Measurements from ENCODE around the gene WNT1.

Gene WNT1

DNA sequence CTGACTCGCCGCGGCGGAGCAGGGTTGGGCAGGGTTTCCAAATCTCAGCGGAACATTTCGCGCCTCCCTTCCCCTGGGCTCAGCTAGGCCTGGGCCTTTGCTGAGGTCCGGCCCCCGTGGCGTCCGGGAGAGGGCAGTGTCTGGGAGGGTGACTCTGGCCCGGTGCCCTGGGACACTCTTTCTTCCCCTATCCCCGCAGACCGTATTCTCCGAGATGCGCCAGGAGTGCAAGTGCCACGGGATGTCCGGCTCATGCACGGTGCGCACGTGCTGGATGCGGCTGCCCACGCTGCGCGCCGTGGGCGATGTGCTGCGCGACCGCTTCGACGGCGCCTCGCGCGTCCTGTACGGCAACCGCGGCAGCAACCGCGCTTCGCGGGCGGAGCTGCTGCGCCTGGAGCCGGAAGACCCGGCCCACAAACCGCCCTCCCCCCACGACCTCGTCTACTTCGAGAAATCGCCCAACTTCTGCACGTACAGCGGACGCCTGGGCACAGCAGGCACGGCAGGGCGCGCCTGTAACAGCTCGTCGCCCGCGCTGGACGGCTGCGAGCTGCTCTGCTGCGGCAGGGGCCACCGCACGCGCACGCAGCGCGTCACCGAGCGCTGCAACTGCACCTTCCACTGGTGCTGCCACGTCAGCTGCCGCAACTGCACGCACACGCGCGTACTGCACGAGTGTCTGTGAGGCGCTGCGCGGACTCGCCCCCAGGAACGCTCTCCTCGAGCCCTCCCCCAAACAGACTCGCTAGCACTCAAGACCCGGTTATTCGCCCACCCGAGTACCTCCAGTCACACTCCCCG, 3.0 kb downstream of the WNT1 start:
- TF ChIP-seq, protein P1, sequence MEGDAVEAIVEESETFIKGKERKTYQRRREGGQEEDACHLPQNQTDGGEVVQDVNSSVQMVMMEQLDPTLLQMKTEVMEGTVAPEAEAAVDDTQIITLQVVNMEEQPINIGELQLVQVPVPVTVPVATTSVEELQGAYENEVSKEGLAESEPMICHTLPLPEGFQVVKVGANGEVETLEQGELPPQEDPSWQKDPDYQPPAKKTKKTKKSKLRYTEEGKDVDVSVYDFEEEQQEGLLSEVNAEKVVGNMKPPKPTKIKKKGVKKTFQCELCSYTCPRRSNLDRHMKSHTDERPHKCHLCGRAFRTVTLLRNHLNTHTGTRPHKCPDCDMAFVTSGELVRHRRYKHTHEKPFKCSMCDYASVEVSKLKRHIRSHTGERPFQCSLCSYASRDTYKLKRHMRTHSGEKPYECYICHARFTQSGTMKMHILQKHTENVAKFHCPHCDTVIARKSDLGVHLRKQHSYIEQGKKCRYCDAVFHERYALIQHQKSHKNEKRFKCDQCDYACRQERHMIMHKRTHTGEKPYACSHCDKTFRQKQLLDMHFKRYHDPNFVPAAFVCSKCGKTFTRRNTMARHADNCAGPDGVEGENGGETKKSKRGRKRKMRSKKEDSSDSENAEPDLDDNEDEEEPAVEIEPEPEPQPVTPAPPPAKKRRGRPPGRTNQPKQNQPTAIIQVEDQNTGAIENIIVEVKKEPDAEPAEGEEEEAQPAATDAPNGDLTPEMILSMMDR (conservative IDR thresholded peaks at IDR 0.05; ENCODE audit: low read length) = no peak
- no peak overlapping the region for H3K4me3 ChIP-seq (ENCODE audit: low read length)
- DNase-seq (ENCODE audit: low read depth) = no peak

DNA sequence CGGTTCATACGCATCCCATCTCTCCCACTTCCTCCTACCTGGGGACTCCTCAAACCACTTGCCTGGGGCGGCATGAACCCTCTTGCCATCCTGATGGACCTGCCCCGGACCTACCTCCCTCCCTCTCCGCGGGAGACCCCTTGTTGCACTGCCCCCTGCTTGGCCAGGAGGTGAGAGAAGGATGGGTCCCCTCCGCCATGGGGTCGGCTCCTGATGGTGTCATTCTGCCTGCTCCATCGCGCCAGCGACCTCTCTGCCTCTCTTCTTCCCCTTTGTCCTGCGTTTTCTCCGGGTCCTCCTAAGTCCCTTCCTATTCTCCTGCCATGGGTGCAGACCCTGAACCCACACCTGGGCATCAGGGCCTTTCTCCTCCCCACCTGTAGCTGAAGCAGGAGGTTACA, 3.6 kb downstream of the WNT1 start:
- H3K4me3 ChIP-seq (ENCODE audit: low read length) = no peak overlapping the region
- TF ChIP-seq, protein P1 (conservative IDR thresholded peaks at IDR 0.05; ENCODE audit: low read length) = no peak
- DNase-seq (ENCODE audit: low read depth) = no peak

DNA sequence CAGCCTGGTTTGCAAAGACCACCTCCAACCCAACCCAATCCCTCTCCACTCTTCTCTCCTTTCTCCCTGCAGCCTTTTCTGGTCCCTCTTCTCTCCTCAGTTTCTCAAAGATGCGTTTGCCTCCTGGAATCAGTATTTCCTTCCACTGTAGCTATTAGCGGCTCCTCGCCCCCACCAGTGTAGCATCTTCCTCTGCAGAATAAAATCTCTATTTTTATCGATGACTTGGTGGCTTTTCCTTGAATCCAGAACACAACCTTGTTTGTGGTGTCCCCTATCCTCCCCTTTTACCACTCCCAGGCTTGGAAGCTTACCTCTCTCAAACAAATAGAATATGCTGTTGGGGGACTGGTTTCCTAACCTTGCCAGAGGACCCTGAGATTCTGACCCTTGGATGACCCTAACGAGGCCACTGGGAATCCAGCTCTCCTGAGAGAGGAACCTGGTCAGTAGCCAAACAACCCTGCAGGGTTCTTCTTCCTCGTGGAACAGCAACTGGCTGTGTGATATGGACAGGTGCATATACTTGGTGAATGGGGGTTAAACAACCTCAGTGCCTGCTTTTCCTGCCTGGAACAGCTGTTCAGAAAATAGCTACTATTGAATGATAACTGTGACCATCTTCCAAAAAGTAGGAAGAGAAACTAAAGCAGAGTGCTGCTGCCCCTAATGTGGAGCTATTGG, 4.4 kb downstream of the WNT1 start:
- TF ChIP-seq, protein P1 (conservative IDR thresholded peaks at IDR 0.05; ENCODE audit: low read length) = no peak
- no peak for DNase-seq (ENCODE audit: low read depth)
- H3K4me3 ChIP-seq (ENCODE audit: low read length) = no peak overlapping the region

DNA sequence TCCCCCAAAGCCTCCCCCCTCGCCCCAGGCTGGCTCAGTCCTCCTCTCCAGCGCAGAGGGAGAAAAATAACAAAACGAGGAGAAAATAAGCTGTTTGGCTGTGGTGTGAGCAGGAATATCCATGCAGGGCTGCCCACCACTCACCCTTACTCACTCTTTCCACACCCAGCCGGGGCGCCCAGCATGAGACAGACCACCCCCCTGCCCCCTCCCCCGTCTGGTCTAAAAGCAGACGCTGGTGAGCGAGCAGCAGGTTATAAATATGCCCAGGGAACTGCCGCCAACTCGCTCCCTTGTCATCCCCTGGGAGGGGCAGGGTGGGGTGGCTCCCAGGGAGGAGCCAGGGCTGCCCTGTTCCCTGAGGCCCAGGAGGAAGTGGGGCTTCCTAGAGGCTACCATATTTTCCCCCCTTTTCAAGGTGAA, 7.4 kb downstream of the WNT1 start:
- no peak overlapping the region for H3K4me3 ChIP-seq (ENCODE audit: low read length)
- TF ChIP-seq, protein P1 (conservative IDR thresholded peaks at IDR 0.05; ENCODE audit: low read length) = no peak
- no peak for DNase-seq (ENCODE audit: low read depth)

DNA sequence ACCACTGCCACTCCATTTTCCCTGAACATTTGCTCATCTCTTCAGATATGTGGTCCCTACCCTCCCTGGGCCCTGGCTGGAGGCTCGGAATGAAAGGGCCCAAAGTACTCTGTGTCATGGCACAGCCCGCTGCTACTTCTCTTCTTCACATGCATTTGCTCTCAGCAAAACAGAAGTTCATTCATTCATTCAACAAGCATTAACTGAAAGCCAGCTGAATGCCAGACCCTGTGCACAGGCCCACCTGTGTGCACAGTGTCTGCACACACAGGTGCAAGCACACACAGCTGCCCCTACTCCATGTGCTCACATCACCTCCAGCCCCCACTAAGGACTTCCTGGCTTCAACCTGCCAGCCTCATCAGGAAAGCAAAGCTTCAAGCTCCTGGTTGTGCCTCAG, 7.8 kb downstream of the WNT1 start:
- no peak overlapping the region for H3K4me3 ChIP-seq (ENCODE audit: low read length)
- no peak for DNase-seq (ENCODE audit: low read depth)
- TF ChIP-seq, protein P1 (conservative IDR thresholded peaks at IDR 0.05; ENCODE audit: low read length) = no peak

DNA sequence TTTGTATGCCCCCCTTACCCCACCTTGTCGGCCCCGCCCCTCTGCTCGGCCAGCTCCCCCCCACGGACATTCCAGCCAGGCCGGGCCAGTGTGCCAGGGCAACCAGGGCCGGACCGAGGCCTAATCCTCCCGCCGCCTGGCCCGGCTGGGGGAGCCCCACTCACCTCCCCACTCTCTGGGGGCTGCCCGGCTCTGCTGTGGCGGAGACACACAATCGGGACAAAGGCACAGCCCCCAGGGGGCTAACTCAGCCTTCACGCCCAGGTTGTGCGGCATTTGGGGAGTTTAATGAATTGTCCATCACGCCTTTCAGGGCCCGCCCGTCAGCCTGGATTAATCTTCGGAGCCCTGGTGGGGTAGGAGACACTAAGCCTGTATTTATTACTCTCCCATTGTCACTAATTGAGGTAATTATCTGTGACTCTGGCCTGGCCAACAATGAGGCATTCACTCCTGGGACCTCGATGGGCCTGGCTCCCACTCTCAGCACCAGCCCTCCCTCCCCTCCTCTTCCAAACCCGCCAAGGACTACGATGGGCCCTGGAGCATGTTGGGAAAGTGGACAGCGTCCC, 8.7 kb downstream of the WNT1 start:
- H3K4me3 ChIP-seq (ENCODE audit: low read length) = no peak overlapping the region
- no peak for DNase-seq (ENCODE audit: low read depth)
- TF ChIP-seq, protein P1 (conservative IDR thresholded peaks at IDR 0.05; ENCODE audit: low read length) = no peak
